ENCODE measurements around the gene PAF1. TPM values are rescaled to one million over a fixed set of nuclear protein-coding genes. Genes with fewer than 3 reads are reported as not detected.

The PAF1 gene
- total and polyA plus RNA-seq, 8 donors: 11.3 to 41.1 (median 15.4) TPM

DNA sequence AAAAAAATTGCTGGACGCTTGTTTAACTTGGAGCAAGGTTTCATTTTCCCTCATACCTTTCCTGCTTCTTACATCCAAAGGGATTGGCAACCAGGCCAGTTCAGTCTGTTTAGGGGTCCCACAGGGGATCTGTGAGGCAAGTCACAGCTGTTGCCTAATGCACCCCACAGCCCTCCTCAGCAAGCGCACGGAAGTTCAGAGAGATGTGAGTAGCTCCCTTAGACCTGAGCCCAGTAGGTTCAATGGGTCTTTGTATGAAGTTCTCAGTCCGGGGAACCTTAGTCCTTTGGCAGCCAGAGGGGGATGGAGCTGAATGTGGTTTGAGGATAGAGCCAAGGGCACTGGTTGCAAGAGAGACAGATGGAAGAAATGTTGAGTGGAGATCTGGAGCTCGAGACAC lies 35.7 kb downstream of the PAF1 start:
- FAIRE-seq (no peak), ATAC-seq (no peak), DNase-seq (no peak)
- TF ChIP-seq, protein P1, sequence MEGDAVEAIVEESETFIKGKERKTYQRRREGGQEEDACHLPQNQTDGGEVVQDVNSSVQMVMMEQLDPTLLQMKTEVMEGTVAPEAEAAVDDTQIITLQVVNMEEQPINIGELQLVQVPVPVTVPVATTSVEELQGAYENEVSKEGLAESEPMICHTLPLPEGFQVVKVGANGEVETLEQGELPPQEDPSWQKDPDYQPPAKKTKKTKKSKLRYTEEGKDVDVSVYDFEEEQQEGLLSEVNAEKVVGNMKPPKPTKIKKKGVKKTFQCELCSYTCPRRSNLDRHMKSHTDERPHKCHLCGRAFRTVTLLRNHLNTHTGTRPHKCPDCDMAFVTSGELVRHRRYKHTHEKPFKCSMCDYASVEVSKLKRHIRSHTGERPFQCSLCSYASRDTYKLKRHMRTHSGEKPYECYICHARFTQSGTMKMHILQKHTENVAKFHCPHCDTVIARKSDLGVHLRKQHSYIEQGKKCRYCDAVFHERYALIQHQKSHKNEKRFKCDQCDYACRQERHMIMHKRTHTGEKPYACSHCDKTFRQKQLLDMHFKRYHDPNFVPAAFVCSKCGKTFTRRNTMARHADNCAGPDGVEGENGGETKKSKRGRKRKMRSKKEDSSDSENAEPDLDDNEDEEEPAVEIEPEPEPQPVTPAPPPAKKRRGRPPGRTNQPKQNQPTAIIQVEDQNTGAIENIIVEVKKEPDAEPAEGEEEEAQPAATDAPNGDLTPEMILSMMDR (IDR thresholded peaks at IDR 0.05): no peak
- Histone ChIP-seq H3K9me3 (no peaks in the 10 kb centered on the region), H3K4me1 (no peaks in the 10 kb centered on the region), H3K36me3 (peaks cover 3 to 50% (median 30%) of the 10 kb centered on the region in 3 donors), H3K4me3 (no peak overlapping the region), H3K27ac (no peak overlapping the region), H3K27me3 (no peaks in the 10 kb centered on the region)
- WGBS, 2 donors: 92 to 94% methylated on average over 5 of the region's 5 CpGs
- intact Hi-C loops (cut with DNase I): no loop called here

DNA sequence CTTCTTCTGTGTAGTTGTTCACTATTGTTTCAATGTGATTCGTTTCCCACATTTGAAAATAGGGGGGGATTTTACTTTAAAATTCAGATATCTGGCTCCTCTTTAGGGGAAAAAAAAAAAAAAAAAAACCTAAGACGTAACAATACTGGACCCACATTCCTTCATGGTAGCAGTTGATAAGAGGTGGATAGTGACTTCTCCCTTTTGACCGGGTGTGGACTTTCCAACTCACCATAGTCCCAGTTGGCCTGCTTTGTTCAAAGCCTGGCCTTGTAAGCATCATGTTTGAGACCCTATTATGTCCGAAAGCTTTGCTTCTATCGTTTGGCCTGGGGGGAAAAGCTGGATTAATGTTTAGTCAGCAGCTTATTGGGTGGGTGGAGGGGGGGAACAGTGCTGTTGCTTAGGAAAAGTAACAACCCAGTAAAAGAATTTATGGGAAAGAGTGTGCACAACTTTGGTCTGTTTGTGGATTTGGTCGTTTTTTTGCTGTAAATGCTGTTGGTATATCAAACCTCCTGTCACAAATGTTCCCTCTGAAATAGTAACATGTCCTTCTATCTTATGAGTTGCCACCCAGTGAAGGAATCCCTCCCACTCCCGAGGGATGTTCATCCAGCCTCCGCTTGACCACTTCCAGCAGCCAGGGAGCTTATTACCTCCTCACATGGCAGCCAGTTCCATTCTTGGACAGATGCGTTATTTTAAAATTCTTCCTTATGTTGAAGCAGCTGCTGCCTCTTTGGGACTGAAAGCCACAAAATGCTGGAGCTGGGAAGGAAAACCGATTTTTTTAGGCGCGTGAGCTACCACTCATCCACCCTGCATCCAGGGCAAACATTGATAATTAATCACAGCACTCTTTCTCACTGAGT lies 38.3 kb downstream of the PAF1 start:
- ATAC-seq: no peak
- no peak for DNase-seq
- Histone ChIP-seq H3K27ac (no peak overlapping the region), H3K4me1 (no peaks in the 10 kb centered on the region), H3K4me3 (no peak overlapping the region), H3K27me3 (no peaks in the 10 kb centered on the region), H3K36me3 (peaks cover 0 to 34% (median 21%) of the 10 kb centered on the region in 3 donors), H3K9me3 (no peaks in the 10 kb centered on the region)
- TF ChIP-seq, protein P1 (IDR thresholded peaks at IDR 0.05): no peak
- 78 to 83% methylated on average over 12 of the region's 12 CpGs for WGBS, 2 donors
- FAIRE-seq: no peak
- intact Hi-C loops (cut with DNase I): no loop called here

DNA sequence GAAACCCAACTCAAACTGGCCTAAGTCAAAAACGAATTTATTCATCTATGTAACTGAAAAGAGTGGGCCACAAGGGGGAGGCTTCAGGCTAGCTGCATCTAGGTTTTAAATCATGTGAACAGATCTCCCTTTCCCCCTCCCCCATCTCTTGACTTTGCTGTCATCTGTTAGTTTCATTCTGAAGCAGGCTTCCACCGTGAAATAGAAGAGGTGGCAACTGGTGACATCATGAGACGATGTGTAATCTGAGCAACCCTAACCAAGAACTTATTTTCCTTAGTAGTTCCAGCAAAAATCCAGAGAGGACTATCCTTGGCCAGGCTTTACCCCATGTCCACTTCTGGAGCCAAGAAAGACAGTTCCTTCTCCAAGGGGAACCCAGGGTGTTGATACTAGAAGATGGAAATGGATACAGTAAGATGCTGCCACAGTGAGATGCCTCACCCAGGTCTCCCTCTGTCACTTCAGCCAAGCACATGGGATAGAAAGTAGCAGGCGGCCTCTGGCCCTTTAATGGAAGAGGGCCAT lies 39.3 kb downstream of the PAF1 start:
- WGBS, 2 donors: 63 to 73% methylated on average over 4 of the region's 4 CpGs
- H3K4me3 ChIP-seq: no peak overlapping the region
- H3K27me3 ChIP-seq: no peaks in the 10 kb centered on the region
- intact Hi-C loops (cut with DNase I): no loop called here
- TF ChIP-seq, protein P1 (IDR thresholded peaks at IDR 0.05): no peak
- no peaks in the 10 kb centered on the region for H3K4me1 ChIP-seq
- peaks cover 0 to 25% (median 15%) of the 10 kb centered on the region in 3 donors for H3K36me3 ChIP-seq
- H3K9me3 ChIP-seq: no peaks in the 10 kb centered on the region
- no peak for DNase-seq
- H3K27ac ChIP-seq: no peak overlapping the region
- no peak for ATAC-seq
- FAIRE-seq: no peak

DNA sequence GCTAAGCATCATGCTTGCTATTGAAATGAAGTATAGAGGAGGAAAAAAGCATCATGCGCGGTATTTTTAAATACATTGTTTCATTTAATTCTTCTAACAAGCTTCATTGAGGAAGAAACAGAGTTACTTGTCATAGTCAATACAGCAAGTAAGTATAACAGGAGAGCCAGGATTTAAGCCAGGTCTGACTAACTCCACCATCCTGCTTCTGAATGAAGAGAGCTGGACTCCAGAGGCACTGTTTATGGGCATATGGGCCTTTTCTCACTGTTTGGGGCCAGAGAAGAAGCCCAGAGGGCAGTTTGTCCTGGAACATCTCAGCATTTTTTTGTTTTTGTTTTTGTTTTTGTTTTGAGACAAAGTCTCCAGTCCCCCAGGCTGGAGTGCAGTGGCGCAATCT lies 40.8 kb downstream of the PAF1 start:
- H3K27ac ChIP-seq: no peak overlapping the region
- intact Hi-C loops (cut with DNase I): no loop called here
- H3K4me3 ChIP-seq: no peak overlapping the region
- FAIRE-seq (no peak), DNase-seq (no peak), ATAC-seq (no peak)
- H3K9me3 ChIP-seq: no peaks in the 10 kb centered on the region
- no peaks in the 10 kb centered on the region for H3K27me3 ChIP-seq
- peaks cover 0 to 11% (median 10%) of the 10 kb centered on the region in 3 donors for H3K36me3 ChIP-seq
- TF ChIP-seq, protein P1 (IDR thresholded peaks at IDR 0.05): no peak
- 99% methylated on average over 3 of the region's 3 CpGs for WGBS, 2 donors
- H3K4me1 ChIP-seq: peaks cover 0 to 5% (median 0%) of the 10 kb centered on the region in 3 donors

DNA sequence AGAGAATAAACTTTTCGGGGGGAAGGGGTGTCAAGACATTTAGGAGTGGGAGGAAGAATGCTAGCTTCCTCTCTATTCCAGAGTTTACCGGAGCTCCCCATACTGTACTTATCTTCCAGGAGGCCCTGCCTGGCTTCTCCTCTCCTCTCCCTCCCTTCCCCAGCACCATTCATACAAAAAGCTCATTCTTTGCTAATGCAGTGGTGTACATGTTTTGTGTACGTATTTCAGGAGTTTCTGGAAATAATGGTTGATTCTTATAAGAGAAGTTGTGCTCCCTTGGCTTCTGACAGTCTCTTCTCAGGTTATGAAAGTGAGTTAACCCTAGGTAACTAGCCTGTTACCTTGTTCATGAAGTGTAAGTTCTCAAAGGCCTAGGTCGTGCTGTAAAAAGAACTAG lies 41.6 kb downstream of the PAF1 start:
- H3K9me3 ChIP-seq: no peaks in the 10 kb centered on the region
- TF ChIP-seq, protein P1 (IDR thresholded peaks at IDR 0.05): no peak
- FAIRE-seq: no peak
- intact Hi-C loops (cut with DNase I): no loop called here
- peaks cover 0 to 9% (median 8%) of the 10 kb centered on the region in 3 donors for H3K36me3 ChIP-seq
- H3K27me3 ChIP-seq: no peaks in the 10 kb centered on the region
- peaks cover 0 to 5% (median 0%) of the 10 kb centered on the region in 3 donors for H3K4me1 ChIP-seq
- no peak for ATAC-seq
- H3K4me3 ChIP-seq: no peak overlapping the region
- H3K27ac ChIP-seq: no peak overlapping the region
- 80 to 83% methylated on average over 4 of the region's 4 CpGs for WGBS, 2 donors
- no peak for DNase-seq

Measured in pancreas (tissue), 10 donors.